Hematopoietic multipotent progenitor cell treated with erythropoietin and hydrocortisone succinate and interleukin-3 and kit ligand, for 17 days (in vitro differentiated cells): ENCODE results near the gene NFIC.
"Not testable (repeated sequence)": the region's sequence is repeated elsewhere in the genome, so short reads cannot be mapped to it uniquely, and the experiment has no call there.

Source experiments
- DNase-seq: peaks from one replicate; pipeline ENCODE4 v3.0.0-alpha.2; 2015; ENCODE audit warnings: low spot score

Gene NFIC

GRCh38 chr19:3374369-3375112, 8.2 kb downstream of the NFIC start:
- no peak for DNase-seq

GRCh38 chr19:3375221-3376090, 9.1 kb downstream of the NFIC start:
- no peak for DNase-seq

- not testable (repeated sequence) for DNase-seq
Observed at GRCh38 chr19:3376091-3376455, 9.7 kb downstream of the NFIC start.

- DNase-seq = no peak
Observed at GRCh38 chr19:3378352-3379150, 12.2 kb downstream of the NFIC start.

GRCh38 chr19:3380829-3381228, 14.4 kb downstream of the NFIC start:
- DNase-seq = no peak

- no peak for DNase-seq
Observed at GRCh38 chr19:3381701-3382372, 15.5 kb downstream of the NFIC start.

GRCh38 chr19:3382460-3383100, 16.2 kb downstream of the NFIC start:
- DNase-seq = no peak

- no peak for DNase-seq
Observed at GRCh38 chr19:3383121-3383722, 16.8 kb downstream of the NFIC start.

GRCh38 chr19:3386447-3387234, 20.3 kb downstream of the NFIC start:
- DNase-seq = no peak

GRCh38 chr19:3387645-3388589, 21.5 kb downstream of the NFIC start:
- no peak for DNase-seq

- no peak for DNase-seq
Observed at GRCh38 chr19:3389446-3389778, 23.0 kb downstream of the NFIC start.

GRCh38 chr19:3389876-3390371, 23.5 kb downstream of the NFIC start:
- DNase-seq = no peak

GRCh38 chr19:3391911-3392310, 25.5 kb downstream of the NFIC start:
- DNase-seq = not testable (repeated sequence)

GRCh38 chr19:3392480-3392879, 26.1 kb downstream of the NFIC start:
- DNase-seq = no peak

GRCh38 chr19:3396881-3397265, 30.5 kb downstream of the NFIC start:
- no peak for DNase-seq

GRCh38 chr19:3397266-3398022, 31.1 kb downstream of the NFIC start:
- DNase-seq = no peak

- no peak for DNase-seq
Observed at GRCh38 chr19:3398114-3398899, 31.9 kb downstream of the NFIC start.
